ENCODE results near the gene EPHB1. TPM values are rescaled to one million over a fixed set of nuclear protein-coding genes. Genes with fewer than 3 reads are reported as not detected.
"Not testable (repeated sequence)": the region's sequence is repeated elsewhere in the genome, so short reads cannot be mapped to it uniquely, and the experiment has no call there.

The EPHB1 gene
- total and polyA plus RNA-seq, 2 of the 13 experiments (the other 11 are each of a cell fraction or from before 2014, with no cell fraction given) = 0.07 to 0.21 TPM

DNA sequence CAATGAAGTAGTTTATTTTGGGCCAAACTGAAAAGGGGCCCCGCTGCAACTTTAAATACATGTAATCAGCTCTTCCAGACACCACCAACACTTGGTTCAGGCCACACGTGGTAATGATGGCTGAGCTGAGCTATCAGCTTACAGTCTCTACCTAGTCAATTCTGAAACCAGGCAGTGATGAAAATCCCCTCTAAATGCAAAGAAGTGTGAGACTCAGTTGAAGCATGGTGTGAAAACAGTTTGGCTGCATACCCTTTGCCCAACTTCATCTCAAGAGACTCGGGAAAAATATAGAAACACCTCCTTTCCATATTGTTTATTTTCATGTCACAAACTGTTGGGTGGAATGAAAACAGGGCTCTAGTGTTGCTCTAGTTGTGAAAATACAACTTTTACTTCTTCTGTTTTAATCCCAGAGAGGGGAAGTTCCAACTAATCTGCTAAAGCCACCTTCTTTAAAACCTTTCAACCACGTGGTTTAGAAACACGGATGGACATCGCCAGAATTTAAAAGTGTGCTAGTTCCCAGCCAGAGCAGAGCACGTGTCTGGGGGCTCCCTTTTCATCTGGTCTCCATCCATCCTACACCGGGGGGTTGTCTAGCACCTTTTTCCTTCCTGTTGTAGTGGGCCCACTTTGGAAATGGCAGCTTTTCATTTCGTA, 229.1 kb downstream of the EPHB1 start:
- DNase-seq (ENCODE audit: low spot score) (no peak), FAIRE-seq (no peak), ATAC-seq (no peak)
- Histone ChIP-seq H3K9me3 (ENCODE audit: low read length) (no peaks in the 10 kb centered on the region), H3K27ac (ENCODE audit: extremely low read length, insufficient read depth, low read length) (no peak overlapping the region), H3K36me3 (replicated peaks in 1 of 2; ENCODE audit: control insufficient read depth in 1 of 2, insufficient read depth in 2 of 2, low read length in 2 of 2) (no peaks in the 10 kb centered on the region), H2AFZ (ENCODE audit: low read length) (no peak overlapping the region), H4K20me1 (ENCODE audit: insufficient read depth, low read length) (no peaks in the 10 kb centered on the region), H3K79me2 (ENCODE audit: insufficient read depth, low read length) (no peaks in the 10 kb centered on the region), H3K9ac (ENCODE audit: insufficient read depth, low read depth, low read length) (no peak overlapping the region), H3K4me2 (ENCODE audit: low read depth, low read length) (no peak overlapping the region), H3K4me3 (replicated peaks in 1 of 3; ENCODE audit: insufficient read depth in 1 of 3, low read depth in 2 of 3, low read length in 3 of 3) (no peak overlapping the region), H3K27me3 (ENCODE audit: control insufficient read depth in 1 of 2, insufficient read depth in 2 of 2, low read length in 2 of 2) (no peaks in the 10 kb centered on the region), H3K4me1 (ENCODE audit: insufficient read depth, low read length) (no peaks in the 10 kb centered on the region)
- CTCF ChIA-PET (ENCODE audit: low intra/inter-chr PET ratio, low total read pairs) = no interaction called here
- BruUV-seq (replicated peaks) = no TSS peak
- 9% methylated on average over 9 of the region's 9 CpGs for WGBS (ENCODE audit: low lambda C conversion rate)
- POLR2A ChIA-PET = no interaction called here
- intact Hi-C loops (cut with micrococcal nuclease; ENCODE audit: unreplicated experiment) (no loop called here), in situ Hi-C loops (cut with HindIII; ENCODE audit: extremely low pct_ligation_motif_present, low pct_unique_long_range_greater_than_20kb) (no loop called here)
- TF ChIP-seq ZMYM4 (CRISPR knock-in tag; IDR thresholded peaks at IDR 0.05) (no peak), ZNF790 (CRISPR knock-in tag; IDR thresholded peaks at IDR 0.05; ENCODE audit: borderline replicate concordance) (no peak), PHB2 (IDR thresholded peaks at IDR 0.05; ENCODE audit: partially characterized antibody) (no peak), ZNF329 (CRISPR knock-in tag; IDR thresholded peaks at IDR 0.05; ENCODE audit: low read depth) (no peak), MED13 (CRISPR knock-in tag; IDR thresholded peaks at IDR 0.05) (no peak), HIVEP1 (CRISPR knock-in tag; IDR thresholded peaks at IDR 0.05) (no peak), EEA1 (CRISPR knock-in tag; IDR thresholded peaks at IDR 0.05; ENCODE audit: borderline replicate concordance) (no peak), ZNF670 (CRISPR knock-in tag; IDR thresholded peaks at IDR 0.05; ENCODE audit: borderline replicate concordance) (no peak)
- TF ChIP-seq, protein P1, sequence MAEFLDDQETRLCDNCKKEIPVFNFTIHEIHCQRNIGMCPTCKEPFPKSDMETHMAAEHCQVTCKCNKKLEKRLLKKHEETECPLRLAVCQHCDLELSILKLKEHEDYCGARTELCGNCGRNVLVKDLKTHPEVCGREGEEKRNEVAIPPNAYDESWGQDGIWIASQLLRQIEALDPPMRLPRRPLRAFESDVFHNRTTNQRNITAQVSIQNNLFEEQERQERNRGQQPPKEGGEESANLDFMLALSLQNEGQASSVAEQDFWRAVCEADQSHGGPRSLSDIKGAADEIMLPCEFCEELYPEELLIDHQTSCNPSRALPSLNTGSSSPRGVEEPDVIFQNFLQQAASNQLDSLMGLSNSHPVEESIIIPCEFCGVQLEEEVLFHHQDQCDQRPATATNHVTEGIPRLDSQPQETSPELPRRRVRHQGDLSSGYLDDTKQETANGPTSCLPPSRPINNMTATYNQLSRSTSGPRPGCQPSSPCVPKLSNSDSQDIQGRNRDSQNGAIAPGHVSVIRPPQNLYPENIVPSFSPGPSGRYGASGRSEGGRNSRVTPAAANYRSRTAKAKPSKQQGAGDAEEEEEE (CRISPR knock-in tag; IDR thresholded peaks at IDR 0.05; ENCODE audit: borderline replicate concordance) = no peak
- TF ChIP-seq, protein P2, sequence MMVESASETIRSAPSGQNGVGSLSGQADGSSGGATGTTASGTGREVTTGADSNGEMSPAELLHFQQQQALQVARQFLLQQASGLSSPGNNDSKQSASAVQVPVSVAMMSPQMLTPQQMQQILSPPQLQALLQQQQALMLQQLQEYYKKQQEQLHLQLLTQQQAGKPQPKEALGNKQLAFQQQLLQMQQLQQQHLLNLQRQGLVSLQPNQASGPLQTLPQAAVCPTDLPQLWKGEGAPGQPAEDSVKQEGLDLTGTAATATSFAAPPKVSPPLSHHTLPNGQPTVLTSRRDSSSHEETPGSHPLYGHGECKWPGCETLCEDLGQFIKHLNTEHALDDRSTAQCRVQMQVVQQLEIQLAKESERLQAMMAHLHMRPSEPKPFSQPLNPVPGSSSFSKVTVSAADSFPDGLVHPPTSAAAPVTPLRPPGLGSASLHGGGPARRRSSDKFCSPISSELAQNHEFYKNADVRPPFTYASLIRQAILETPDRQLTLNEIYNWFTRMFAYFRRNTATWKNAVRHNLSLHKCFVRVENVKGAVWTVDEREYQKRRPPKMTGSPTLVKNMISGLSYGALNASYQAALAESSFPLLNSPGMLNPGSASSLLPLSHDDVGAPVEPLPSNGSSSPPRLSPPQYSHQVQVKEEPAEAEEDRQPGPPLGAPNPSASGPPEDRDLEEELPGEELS (CRISPR knock-in tag; IDR thresholded peaks at IDR 0.05) = no peak
- TF ChIP-seq, protein P3, sequence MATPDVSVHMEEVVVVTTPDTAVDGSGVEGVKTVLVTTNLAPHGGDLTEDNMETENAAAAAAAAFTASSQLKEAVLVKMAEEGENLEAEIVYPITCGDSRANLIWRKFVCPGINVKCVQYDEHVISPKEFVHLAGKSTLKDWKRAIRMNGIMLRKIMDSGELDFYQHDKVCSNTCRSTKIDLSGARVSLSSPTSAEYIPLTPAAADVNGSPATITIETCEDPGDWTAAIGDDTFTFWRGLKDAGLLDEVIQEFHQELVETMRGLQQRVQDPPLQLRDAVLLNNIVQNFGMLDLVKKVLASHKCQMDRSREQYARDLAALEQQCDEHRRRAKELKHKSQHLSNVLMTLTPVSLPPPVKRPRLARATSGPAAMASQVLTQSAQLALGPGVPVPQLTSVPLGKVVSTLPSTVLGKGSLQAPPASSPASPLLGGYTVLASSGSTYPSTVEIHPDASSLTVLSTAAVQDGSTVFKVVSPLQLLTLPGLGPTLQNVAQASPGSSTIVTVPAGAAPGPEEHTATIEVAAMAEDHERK (CRISPR knock-in tag; IDR thresholded peaks at IDR 0.05; ENCODE audit: low read depth) = no peak

- H3K27ac ChIP-seq (ENCODE audit: extremely low read length, insufficient read depth, low read length); H3K4me2 ChIP-seq (ENCODE audit: low read depth, low read length); CTCF ChIA-PET (ENCODE audit: low intra/inter-chr PET ratio, low total read pairs); DNase-seq (ENCODE audit: low spot score); H2AFZ ChIP-seq (ENCODE audit: low read length); H4K20me1 ChIP-seq (ENCODE audit: insufficient read depth, low read length); BruUV-seq (replicated peaks); H3K9me3 ChIP-seq (ENCODE audit: low read length); ATAC-seq; H3K4me3 ChIP-seq (replicated peaks in 1 of 3; ENCODE audit: insufficient read depth in 1 of 3, low read depth in 2 of 3, low read length in 3 of 3); H3K4me1 ChIP-seq (ENCODE audit: insufficient read depth, low read length); H3K36me3 ChIP-seq (replicated peaks in 1 of 2; ENCODE audit: control insufficient read depth in 1 of 2, insufficient read depth in 2 of 2, low read length in 2 of 2); in situ Hi-C loops (cut with HindIII; ENCODE audit: extremely low pct_ligation_motif_present, low pct_unique_long_range_greater_than_20kb); FAIRE-seq; intact Hi-C loops (cut with micrococcal nuclease; ENCODE audit: unreplicated experiment); H3K9ac ChIP-seq (ENCODE audit: insufficient read depth, low read depth, low read length); H3K79me2 ChIP-seq (ENCODE audit: insufficient read depth, low read length); POLR2A ChIA-PET: not testable (repeated sequence)
- H3K27me3 ChIP-seq (ENCODE audit: control insufficient read depth in 1 of 2, insufficient read depth in 2 of 2, low read length in 2 of 2) = peaks cover 0 to 11% of the 10 kb centered on the region in 2 experiments; a peak in 3 of 5 replicates
- WGBS (ENCODE audit: low lambda C conversion rate) = 16% methylated on average over 8 of the region's 27 CpGs
Measured at GRCh38 chr3:135030768-135031615, 235.9 kb downstream of the EPHB1 start.
